BJ (cell line): ENCODE data around the gene CLDN8. TPM values are rescaled to one million over a fixed set of nuclear protein-coding genes. Genes with fewer than 3 reads are reported as not detected.

Experiments used
- CTCF ChIA-PET: fragments of 350-600 bp; formaldehyde crosslinking; extraction: SDS; loops from one replicate; lab custom pipeline; 2021; ENCODE audit warnings: antibody characterized with exemption, inconsistent platforms; lab: Yijun Ruan, JAX
- POLR2A ChIA-PET: fragments of 300-600 bp; sonication (Branson Sonifier 250); formaldehyde crosslinking; extraction: SDS; loops from one replicate; lab custom pipeline; 2021; ENCODE audit warnings: antibody characterized with exemption; lab: Charles Lee
- DNase-seq: peaks from one replicate; pipeline ENCODE4 v3.0.0-alpha.2; 2011; ENCODE audit warnings: low read depth
- H3K27me3 ChIP-seq: 2 replicates; pipeline ENCODE4 v1.6.0; 2011; ENCODE audit warnings: low read length; ENCODE audit not compliant: control insufficient read depth, insufficient read depth
- H3K36me3 ChIP-seq: 2 replicates; pipeline ENCODE4 v1.5.1; 2011; ENCODE audit warnings: low read length; ENCODE audit not compliant: control insufficient read depth, insufficient read depth
- H3K4me3 ChIP-seq: 2 replicates; pipeline ENCODE4 v1.5.1; 2011; ENCODE audit warnings: low read depth, mild to moderate bottlenecking, control low read depth, low read length
- CTCF ChIP-seq: IDR thresholded peaks from 2 replicates; pipeline ENCODE4 v1.5.1; 2011; ENCODE audit warnings: low read depth, mild to moderate bottlenecking, control low read depth, inconsistent platforms, low read length, moderate library complexity; ENCODE audit not compliant: insufficient read depth
- polyA minus RNA-seq: library from RNA; depleted of rRNA, polyadenylated mRNA; stranded (reverse); fragments of >200 nt; gene quantifications from 2 replicates; pipeline ENCODE4 v1.2.3, GENCODE V29; 2011; rRNA and poly(A)+ RNA removed
- polyA plus RNA-seq: library from polyadenylated mRNA; depleted of rRNA; stranded (reverse); fragments of >200 nt; gene quantifications from 2 replicates; pipeline ENCODE4 v1.2.3, GENCODE V29; 2011; rRNA removed

Gene CLDN8
- polyA plus RNA-seq (not detected in 2 replicates), polyA minus RNA-seq (not detected in 2 replicates)

- Histone ChIP-seq H3K27me3 (no peaks in the 10 kb centered on the region), H3K36me3 (no peaks in the 10 kb centered on the region), H3K4me3 (no peak within 1 kb of the TSS)
- no peak for DNase-seq
- ChIA-PET POLR2A (no interaction called here), CTCF (no interaction called here)
- TF ChIP-seq CTCF: no peak
Measured at GRCh38 chr21:30216041-30216723, at the start of gene CLDN8. Gene CLDN8, minus strand, starts transcription at chr21:30216097. Its CDS starts 172 bp downstream, at chr21:30215925.

GRCh38 chr21:30257773-30258172 is 41.9 kb upstream of the CLDN8 start:
- no peaks in the 10 kb centered on the region for H3K36me3 ChIP-seq
- no peak overlapping the region for H3K4me3 ChIP-seq
- ChIA-PET POLR2A (no interaction called here), CTCF (interaction anchor here (1.0 to 1.3 kb wide), 2 partner anchors 30 to 214 kb away, joined by 3 to 5 read pairs; no protein-coding TSS in a partner anchor)
- TF ChIP-seq CTCF: no peak
- no peaks in the 10 kb centered on the region for H3K27me3 ChIP-seq
- DNase-seq: no peak

GRCh38 chr21:30256100-30256499 is 40.2 kb upstream of the CLDN8 start:
- TF ChIP-seq CTCF: no peak
- Histone ChIP-seq H3K27me3 (no peaks in the 10 kb centered on the region), H3K4me3 (no peak overlapping the region), H3K36me3 (no peaks in the 10 kb centered on the region)
- CTCF ChIA-PET: no interaction called here
- DNase-seq: no peak
- POLR2A ChIA-PET: no interaction called here

- CTCF ChIA-PET: no interaction called here
- no peak for TF ChIP-seq CTCF
- H3K36me3 ChIP-seq: no peaks in the 10 kb centered on the region
- POLR2A ChIA-PET: no interaction called here
- no peaks in the 10 kb centered on the region for H3K27me3 ChIP-seq
- no peak for DNase-seq
- H3K4me3 ChIP-seq: no peak overlapping the region
Measured at GRCh38 chr21:30255679-30256078, 39.8 kb upstream of the CLDN8 start.

- Histone ChIP-seq H3K4me3 (no peak overlapping the region), H3K27me3 (no peaks in the 10 kb centered on the region), H3K36me3 (no peaks in the 10 kb centered on the region)
- POLR2A ChIA-PET: no interaction called here
- DNase-seq: no peak
- TF ChIP-seq CTCF: no peak
- CTCF ChIA-PET: no interaction called here
Measured at GRCh38 chr21:30251781-30252180, 35.9 kb upstream of the CLDN8 start.
